Stimulated activated CD4-positive, alpha-beta T cell treated with anti-CD3 and anti-CD28 coated beads, Interleukin-2, amount 100 ng/mL, for 24 hours (primary cell): ENCODE data around the gene RNF212.
A peak's percentile ranks its signal among the peaks of the same experiment; 100 is the strongest.
"Not testable (repeated sequence)": the region's sequence is repeated elsewhere in the genome, so short reads cannot be mapped to it uniquely, and the experiment has no call there.

ENCODE experiments used
- DNase-seq, 2 donors: peaks; one replicate each; pipeline ENCODE4 v3.0.0-alpha.2; 2020

RNF212 gene

DNA sequence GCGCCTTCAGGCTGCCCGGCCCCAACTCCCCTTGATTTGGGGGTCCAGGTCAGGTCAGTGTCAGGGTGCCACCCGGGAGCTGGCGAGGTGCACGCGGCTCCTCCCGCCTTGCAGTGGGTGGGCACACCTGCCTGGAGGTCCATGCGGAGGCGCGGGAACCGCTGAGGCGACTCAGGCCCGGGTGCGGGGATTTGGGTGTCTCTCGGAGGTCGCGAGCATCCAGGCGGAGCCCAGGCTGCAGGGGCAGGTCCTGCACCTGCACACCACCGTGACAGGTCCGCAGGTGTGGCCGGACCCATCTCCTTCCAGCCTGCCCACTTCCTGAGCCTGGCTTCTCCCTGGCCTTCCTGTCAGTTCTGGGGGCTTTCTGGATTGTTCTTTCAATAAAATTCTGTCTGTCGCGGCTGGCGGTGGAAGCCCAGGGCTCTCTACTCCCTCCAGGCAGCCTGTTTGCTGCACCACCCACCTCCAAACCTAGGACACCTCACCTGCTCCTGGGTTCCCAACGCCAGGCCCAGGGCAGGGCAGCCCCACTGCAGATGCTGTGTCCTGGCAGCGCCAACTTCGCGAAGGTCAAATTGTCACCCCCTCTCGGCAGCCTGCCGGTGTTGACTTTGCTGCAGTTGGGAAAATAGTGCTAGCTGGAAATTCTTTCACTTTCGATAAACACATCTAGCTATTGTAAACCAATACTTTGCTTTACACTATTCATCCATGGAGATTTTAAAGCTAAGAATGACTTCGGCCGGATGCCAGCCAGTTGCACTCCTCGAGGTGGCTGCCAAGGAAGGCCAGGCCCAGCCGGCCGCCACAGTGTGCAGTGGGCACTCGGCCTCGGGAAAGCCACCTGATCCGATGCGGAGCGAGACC, 66.0 kb downstream of the RNF212 start:
- DNase-seq: no peak

DNA sequence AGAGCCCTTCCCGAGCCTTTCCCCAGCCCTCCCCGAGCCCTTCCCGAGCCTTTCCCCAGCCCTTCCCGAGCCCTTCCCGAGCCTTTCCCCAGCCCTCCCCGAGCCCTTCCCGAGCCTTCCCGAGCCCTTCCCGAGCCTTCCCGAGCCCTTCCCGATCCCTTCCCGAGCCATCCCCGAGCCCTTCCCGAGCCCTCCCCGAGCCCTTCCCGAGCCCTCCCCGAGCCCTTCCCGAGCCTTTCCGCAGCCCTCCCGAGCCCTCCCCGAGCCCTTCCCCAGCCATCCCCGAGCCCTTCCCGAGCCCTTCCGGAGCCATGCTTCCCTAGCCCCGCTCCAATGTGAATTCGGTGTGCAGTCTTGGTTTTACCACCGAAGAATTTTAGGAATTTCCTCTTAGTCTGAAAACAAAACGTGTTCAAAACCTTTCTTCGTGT, 66.8 kb downstream of the RNF212 start:
- DNase-seq: not testable (repeated sequence)

DNA sequence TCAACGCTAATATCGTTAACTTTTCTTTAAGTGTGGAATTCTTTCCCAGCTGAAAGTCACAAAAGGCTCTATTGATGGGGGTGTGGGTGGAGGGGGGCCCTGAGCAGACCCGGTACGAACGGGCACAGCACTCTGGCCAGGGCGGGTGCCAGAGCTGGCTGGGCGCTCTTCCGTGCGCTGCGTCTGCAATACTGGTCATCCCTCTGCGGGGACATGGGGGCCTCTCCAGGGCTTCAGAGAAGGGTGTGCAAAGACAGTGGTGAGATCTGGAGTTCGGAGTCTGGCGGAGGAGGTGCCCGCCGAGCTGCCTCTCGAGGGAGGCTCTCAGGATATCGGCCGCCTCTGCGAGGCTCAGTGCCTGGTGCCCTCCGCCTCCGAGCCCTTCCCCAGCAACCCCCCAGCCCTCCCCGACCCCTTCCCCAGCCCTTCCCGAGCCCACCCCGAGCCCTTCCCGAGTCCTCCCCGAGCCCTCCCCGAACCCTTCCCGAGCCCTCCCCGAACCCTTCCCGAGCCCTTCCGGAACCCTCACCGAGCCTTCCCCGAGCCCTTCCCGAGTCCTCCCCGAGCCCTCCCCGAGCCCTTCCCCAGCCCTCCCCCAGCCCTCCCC, 67.7 kb downstream of the RNF212 start:
- DNase-seq: no peak

DNA sequence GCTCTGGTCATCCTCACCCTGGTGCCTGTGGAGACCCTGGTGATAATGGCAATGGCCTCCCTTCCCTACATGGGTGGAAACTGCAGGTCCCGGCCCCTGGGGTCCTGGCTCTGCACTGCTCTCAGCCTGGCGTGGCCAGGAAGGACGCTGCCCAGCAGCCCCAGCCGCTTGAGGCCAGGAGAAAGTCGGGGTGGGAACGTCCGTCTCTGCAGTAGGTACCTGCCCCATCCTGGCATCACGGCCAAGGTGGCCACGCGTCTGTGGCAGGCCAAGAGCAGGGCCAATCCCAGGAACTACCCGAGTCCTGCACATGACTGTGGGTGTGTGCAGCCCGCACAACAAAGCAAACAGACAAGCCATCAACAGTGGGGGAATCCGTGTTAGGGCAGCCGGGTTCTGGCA, 68.2 kb downstream of the RNF212 start:
- DNase-seq: no peak

DNA sequence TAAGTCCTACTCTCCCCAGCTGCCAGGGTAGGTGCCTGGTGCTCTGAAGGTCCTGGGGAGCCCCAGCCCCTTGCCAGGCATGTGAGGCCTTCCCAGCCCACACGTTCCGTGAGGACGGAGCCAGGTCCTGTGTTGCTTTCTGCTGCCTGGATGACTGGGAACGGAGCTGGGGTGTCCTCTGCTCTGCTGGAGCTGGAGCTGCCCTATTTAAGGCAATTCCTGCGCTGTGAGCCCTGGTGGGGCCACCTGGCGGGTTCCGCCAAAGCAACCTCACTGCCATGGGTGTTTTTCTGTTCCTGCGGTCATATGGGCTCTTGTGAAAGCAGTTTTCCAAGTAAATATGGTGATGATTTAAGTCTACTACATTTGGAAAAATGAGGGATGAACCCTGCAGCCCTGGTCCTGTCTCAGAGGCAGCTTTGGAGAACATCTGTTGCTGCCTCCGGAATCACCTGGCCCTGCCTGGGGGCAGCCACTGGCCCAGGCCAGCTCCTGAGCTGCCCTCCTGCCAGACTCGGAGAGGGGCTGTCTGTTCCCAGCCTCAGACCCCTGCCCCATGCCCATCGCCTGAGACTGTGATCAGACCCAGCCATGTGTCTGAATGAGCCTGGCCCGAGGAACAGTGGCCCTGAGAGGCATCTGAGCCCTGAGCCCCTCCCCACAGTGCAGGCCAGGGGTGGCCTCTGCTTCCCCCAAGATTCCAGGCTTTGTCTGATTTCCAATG, 68.7 kb downstream of the RNF212 start:
- DNase-seq: no peak

DNA sequence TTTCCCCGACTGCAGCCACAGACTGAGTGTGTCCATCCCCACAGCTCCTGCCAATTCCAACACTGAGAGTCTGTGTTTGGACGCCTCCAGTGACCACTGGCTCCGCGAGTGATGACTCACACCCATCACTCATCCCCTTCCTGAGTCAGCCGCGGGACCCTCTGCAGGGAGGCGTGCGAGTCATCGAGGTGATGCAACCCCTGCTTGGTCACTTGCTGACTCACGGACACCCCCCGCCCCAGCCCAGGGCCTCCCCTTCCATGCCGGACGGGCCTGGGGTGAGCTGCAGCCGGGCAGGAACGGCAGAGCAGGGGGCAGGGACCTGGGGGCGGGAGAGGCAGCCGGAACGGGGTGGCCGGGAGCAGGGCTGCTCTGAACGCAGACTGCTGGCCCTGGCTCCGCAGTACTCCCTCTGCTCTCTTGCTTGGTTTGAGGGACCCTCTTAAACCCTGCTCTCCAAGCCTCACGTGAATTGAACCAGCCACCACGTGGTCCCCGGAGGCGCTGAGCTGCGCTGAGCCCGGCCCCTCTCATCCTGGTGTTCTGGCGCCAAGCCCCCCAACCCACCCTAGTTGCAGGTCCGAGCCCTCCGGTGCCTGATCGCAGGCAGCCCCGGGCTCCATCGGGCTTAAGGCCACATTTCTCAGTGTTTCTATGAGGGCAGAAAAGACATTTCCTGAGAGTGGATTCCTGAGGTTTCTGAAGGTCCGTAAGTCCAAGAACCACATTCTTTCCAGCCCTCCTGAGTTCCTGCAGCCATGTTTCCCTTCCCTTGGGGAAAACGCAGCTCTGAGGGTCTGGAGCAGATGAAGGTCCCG, 69.5 kb downstream of the RNF212 start:
- DNase-seq: peak; percentile 27 to 36

DNA sequence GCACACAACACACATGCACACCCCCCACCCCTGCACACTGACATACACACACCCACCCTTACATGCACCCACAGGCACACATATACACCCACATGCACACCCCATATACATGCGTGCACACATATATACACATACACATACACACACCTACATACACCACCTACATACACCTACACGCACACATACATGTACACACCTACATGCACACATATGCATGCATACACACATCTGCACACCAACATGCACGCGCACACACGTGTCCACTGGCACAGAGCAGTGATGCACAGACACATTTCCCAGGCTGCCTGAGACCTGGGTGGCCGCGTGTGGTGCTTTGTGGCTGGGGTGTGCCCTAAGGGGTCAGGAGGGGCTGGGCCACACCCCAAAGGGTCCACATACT, 70.2 kb downstream of the RNF212 start:
- no peak for DNase-seq

DNA sequence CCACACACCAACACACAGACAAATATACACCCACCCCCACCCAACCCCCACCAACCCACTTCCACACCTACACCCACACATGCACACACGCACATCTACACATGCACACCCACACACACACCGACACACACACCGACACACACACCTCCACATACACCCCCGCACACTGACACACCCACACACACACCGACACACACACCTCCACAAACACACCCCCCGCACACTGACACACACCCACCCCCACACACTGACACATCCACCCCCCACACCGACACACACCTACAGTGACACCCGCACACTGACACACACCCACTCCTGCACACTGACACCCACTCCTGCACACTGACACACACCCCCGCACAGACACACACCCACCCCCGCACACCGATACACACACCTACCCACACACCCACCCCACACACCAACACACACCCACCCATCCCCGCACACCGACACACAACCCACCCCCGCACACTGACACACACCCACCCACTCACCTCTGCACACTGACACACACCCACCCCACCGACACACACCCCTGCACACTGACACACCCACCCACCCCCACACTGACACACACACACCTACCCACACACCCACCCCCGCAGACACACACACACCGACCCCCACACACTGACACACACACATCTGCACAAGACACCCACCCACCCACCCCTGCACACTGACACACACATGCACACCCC, 70.9 kb downstream of the RNF212 start:
- no peak for DNase-seq

DNA sequence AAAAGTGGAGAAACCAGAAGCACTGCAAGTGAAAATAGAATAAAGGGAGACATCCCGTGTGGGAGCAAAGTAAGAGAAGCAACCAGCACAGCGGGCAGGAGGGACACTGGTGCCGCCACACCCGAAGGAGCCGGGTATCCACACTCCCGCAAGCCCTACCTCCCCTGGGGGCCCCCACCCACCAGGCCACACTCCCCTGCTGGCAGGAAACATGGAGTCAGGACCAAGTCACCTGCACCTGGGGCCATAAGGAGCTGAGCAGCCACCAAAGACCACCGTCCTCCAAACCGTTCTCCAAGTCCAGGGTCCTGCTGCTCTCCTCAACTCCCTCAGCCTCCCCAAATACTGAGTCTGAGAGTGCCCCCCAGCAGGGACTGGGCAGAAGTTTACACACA, 71.4 kb downstream of the RNF212 start:
- no peak for DNase-seq

DNA sequence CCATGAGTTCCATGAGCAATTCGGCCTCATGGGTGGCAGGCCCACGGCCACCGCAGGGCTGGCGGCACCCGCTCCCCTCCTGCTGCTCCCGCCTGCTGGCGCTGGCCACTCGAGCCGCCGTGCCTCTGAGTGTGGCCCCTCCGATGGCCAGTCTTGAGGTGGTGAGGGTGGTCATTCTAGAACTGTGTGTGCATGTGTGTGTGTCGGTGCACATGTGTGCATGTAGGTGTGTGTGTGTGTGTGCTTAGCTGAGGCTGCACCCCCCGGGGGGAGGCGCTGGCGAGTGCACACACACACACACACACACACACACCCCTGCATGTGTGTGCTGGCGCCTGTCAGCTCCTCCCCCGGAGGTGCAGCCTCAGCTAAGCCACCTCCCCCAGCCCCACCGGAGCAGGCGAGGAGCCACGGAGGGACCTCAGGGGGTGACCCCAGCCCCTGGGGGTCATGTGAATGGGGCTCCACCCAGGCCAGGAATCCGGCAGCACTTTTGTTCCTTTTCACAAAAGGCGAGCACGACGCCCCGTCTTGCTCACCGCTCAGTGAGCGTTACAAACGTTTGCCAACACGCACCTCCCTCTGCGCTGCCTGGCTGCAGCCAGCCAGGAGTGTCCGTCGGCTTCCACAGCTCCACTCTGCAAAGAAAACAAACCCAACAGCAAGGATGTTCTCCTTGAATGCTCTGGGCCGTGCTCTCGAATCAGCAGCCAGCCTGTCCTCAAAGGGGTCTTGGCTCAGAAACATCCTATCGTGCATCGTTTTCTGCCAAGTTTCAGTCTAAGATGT, 72.0 kb downstream of the RNF212 start:
- DNase-seq: no peak

DNA sequence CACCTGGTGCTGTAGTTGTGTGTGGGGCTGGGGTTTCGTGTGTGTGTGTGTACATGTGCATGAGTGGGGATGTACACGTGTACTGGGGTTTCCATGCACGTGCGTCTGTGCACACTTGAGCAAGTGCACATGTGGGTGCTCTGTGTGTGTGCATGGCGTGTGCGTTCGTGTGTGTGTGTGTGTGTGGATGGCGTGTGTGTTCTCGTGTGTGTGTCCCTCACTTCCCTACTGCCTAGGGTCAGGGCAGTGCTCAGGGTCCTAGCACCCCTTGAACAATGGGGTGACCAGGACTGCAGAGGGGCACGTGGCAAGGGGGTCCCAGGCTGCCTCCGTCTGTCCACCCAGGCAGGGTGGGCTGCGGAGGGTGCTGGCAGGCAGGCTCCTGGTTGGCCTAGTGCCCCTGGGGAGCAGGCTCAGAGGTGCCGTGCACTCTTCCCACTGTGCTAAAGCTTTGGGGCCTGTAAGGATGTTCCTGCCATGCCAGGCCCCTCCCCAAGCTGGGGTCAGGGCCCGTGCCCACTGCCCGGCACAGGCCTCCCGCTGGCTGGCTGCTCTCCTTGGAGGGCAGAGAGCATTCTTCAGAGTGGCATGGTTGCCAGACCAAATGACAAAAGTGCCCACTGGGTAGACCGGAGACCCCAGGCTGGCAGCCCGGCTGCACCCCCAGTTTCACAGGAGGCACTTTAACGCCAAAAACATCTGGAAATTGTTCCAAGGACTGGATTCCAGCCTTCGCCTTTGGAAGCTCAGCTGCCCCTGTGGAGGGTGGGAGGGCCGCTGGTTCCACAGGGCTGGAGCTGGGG, 72.8 kb downstream of the RNF212 start:
- no peak for DNase-seq

DNA sequence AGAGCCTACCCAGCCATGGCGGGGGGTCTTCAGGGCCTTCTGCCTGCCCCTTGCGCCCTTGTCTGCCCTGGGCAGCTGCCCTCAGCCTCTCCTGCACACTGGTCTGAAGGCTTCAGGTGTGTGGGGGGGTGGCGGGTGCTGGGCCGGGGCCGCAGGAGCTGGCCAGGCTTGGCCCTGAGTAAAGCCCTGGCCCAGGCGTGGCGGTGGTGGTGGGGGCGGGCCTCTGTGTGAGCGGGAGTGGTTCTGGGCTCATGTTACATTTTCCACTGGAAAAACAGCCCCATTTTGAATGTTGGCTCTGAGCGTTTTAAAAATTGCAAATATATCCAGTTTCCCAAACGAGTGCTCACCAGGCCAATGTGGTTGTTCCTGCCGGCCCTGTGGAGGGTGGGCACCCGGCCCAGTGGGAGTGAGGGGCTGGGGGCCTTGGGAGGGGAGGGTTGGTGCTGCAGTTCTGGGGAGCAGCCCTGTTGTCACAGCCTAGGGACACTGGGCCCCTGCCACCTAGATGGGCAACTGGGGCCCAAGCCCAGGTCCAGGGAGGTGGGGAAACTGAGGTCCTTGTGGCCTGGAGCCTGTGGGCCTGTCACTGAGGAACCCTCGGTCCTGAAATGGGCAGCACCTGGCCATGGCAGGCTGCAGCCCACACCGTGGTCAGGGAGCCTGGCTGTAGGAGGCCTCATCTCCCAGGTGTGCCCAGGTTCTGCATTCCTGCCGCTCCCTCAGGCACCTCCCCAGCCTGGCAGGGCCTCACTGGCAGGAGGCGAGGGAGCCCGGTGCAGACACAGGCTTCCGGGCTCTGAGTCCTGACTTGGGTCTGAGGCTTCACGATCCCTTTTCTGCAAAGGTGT, 73.6 kb downstream of the RNF212 start:
- no peak for DNase-seq

DNA sequence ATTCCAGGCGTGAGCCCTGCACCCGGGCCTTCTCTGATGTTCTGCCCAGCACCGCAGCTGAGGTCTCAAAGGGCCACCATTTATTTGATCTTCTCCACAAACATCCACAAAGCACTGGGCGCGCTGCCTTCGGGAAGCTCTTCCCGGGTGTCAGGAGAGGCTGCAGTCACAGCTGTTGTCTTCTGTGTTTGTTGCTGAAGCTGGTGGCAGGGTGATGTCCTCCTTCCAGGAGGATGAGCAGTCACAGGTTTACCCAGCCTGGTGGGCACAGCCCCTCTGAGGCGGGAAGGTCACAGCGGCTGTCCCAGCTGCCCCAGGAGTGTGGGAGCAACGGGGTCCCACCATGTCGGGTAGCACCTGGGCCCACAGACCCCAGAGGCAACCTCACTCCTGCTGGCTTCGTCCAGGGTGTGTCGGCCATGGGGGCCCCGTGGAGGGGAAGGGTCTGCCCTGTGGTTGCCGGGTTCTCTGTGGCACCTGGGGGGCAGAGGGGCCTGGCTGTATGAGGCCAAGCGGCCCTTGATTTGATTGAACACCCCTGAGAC, 74.3 kb downstream of the RNF212 start:
- DNase-seq: no peak

DNA sequence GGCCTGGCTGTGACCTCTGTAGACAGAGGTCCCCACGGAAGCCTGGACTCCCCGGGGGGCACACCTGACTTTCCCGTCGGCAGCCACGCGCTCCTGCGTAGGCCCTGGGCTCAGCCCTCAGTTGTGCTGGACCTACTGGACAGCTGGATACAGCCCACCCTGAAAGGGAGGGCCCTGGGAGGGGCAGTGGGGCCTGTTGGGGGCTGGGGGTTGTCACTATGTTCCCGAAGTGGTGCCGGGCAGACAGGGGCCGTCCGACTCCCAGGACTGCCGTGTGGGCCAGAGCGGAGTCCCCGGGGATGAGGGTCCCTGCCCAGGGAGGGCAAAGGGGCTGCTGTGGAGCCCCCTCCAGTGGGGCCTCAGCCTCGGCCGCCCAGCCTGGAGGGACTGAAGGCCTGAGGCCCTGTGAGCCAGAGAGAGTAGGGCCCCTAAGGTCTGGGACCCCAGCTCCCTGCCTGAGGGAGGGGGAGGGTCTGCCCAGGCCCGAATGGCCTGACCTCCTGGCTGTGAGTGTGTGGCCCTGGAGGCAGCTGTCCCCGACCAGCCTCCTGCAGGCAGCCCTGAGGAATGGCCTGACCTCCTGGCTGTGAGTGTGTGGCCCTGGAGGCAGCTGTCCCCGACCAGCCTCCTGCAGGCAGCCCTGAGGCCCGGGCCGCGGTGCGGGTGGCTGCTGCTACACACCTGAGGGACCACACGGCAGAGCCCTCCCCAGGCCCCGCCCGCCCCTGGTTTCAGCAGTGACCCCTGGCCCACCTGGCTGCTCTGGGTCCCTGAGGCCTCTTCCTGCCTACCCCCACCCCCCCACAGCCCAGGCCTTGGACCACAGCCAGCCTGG, 76.2 kb downstream of the RNF212 start:
- no peak for DNase-seq

DNA sequence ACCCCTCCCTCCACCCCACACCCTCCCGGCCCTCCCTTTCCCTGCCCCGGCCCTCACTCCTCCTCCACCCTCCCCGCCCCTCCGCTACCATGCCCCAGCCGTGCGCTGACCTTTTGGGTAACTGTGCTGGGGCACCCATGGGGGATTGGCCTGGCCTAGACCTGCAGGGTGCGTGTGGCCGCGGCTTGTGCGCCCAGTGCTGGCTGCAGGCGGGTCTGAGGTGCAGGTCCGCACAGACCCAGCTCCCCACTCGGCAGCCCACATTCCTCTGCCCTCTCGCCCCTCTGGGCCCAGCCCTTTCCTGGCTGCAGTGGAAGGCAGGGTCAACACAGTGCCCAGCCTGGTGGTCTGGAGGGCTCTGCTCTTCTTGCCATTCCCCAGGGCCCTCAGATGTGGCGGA, 77.3 kb downstream of the RNF212 start:
- no peak for DNase-seq

DNA sequence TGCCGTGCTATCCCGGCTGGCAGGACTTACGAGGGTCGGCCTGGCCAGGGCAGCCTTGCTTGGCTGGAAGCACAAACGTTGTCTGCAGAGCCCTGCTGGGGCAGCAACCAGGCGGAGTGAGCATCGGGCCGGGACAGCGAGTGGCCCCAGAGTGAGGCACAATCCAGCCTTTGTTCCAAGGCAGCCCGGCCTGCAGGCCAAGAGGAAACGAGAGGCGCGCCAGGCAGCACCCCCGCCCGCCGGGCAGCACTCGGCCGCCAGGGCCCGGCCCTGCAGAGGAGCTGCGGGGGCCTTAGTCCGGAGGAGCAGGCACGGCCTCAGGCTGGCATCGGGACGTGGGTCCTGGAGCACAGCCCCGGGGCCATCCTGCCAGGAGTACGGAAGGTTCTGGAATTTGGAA, 77.9 kb downstream of the RNF212 start:
- no peak for DNase-seq

DNA sequence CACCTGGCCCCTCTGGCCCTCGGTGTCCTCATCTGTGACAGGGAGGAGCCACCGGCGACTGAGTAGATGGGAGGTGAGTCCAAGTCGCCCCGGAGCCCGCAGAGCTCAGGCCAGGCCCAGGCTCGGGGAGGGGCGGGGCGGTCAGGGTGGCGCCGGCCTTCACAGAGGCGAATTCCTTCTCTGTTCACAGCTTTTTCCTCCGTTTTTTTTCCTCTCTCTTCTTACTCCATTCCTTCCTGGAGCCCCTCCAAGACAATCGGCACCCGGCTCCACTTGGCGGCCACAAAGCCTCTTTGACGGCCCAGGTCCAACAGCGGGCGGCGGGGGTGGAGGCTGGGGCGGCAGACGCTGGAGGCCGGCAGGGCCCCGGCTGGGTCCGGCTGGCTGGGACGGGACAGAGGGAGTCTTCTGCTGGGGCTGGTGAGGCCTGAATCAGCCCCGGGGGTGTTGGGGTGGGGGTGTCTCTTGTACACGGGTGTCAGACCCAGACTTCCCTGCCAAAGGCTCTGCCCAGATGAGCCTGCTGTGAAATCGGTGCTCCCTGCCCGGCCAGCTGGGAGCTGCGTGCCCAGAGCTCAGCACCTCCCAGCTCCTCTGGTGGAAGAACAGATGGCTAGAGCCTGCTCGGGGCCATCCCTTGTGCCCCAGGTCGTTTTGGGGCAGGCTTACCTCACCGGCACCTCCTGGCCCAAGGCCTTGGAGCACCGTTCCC, 79.4 kb downstream of the RNF212 start:
- DNase-seq: no peak

DNA sequence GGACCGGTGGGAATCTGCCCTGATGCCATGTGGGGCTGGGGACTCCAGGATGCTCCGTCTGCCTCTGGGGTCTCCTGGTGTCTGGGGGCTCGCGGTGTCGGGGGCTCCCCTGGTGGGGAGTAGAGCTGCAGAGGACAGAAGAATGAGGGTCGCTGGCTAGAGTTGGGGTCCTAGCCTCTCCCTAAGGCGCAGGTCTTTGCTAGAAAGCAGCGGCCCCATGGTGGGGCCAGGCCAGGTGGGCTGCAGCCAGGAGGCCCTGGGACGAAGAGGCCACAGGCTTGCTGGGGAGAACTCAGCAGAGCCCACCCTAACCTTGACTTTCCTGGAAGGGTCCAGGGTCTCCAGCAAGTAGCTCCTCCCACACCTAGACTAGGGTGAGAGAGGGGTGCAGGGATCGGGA, 80.5 kb downstream of the RNF212 start:
- no peak for DNase-seq
